A673 (cell line): ENCODE measurements around the gene THAP9. TPM values are rescaled to one million over a fixed set of nuclear protein-coding genes. Genes with fewer than 3 reads are reported as not detected.

ENCODE experiments used
- BruUV-seq: library from RNA; stranded (reverse); fragments of 400-500 nt; replicated peaks from 2 replicates; lab custom pipeline; 2021; lab: Mats Ljungman, UMichigan
- CTCF ChIA-PET: fragments of 300-600 bp; sonication (Branson Sonifier 250); formaldehyde crosslinking; loops from one replicate; lab custom pipeline; 2022; ENCODE audit warnings: antibody characterized with exemption; lab: Charles Lee
- POLR2A ChIA-PET: fragments of 300-600 bp; sonication (Branson Sonifier 250); formaldehyde crosslinking; loops from one replicate; lab custom pipeline; 2022; ENCODE audit warnings: antibody characterized with exemption; ENCODE audit not compliant: low non-redundant PET; lab: Charles Lee
- DNase-seq: peaks from one replicate; pipeline ENCODE4 v3.0.0-alpha.2; 2015; ENCODE audit warnings: low spot score
- H3K27ac ChIP-seq: fragments of 200-600 bp; sonication (generic); 2 replicates; pipeline ENCODE4 v1.5.1; 2016; ENCODE audit warnings: mixed run types, low read depth, mild to moderate bottlenecking, mixed read lengths, antibody characterized with exemption, low read length; ENCODE audit not compliant: poor library complexity, severe bottlenecking
- H3K27me3 ChIP-seq: fragments of 200-600 bp; sonication (generic); replicated peaks from 2 replicates; pipeline ENCODE4 v1.6.1; 2017; ENCODE audit warnings: mixed run types, low read depth, mild to moderate bottlenecking, mixed read lengths, antibody characterized with exemption, low read length; ENCODE audit not compliant: insufficient read depth, poor library complexity
- H3K36me3 ChIP-seq: fragments of 200-600 bp; sonication (generic); 2 replicates; pipeline ENCODE4 v1.6.1; 2016; ENCODE audit warnings: mixed run types, mild to moderate bottlenecking, mixed read lengths, antibody characterized with exemption, low read length; ENCODE audit not compliant: insufficient read depth, poor library complexity, severe bottlenecking
- H3K4me1 ChIP-seq: fragments of 200-600 bp; sonication (generic); 2 replicates; pipeline ENCODE4 v1.6.1; 2017; ENCODE audit warnings: mixed run types, mild to moderate bottlenecking, mixed read lengths, antibody characterized with exemption, low read length; ENCODE audit not compliant: insufficient read depth, poor library complexity, severe bottlenecking
- H3K4me3 ChIP-seq: fragments of 200-600 bp; sonication (generic); 2 replicates; pipeline ENCODE4 v1.5.1; 2016; ENCODE audit warnings: low read depth, mixed run types, mild to moderate bottlenecking, mixed read lengths, low read length; ENCODE audit not compliant: poor library complexity, severe bottlenecking
- H3K9me3 ChIP-seq: fragments of 200-600 bp; sonication (generic); 2 replicates; pipeline ENCODE4 v1.6.1; 2016; ENCODE audit warnings: mixed run types, low read depth, mild to moderate bottlenecking, mixed read lengths, antibody characterized with exemption, low read length; ENCODE audit not compliant: poor library complexity, severe bottlenecking
- EZH2 ChIP-seq: fragments of 200-600 bp; sonication (generic); IDR thresholded peaks from 2 replicates; pipeline ENCODE4 v1.6.1; 2017; ENCODE audit warnings: borderline replicate concordance, low read depth, mild to moderate bottlenecking, mixed read lengths, antibody characterized with exemption, low read length; ENCODE audit not compliant: poor library complexity, severe bottlenecking
- intact Hi-C: fragments of 100-400 bp; cut with micrococcal nuclease; formaldehyde crosslinking; loops from one replicate; pipeline ENCODE4 v1.10.0; 2022; ENCODE audit not compliant: unreplicated experiment
- total RNA-seq: library from RNA; stranded (reverse); gene quantifications from 2 replicates; pipeline ENCODE4 v1.2.3, GENCODE V29; 2021
- TF ChIP-seq, protein P1 (sequence below): fragments of 300-800, 200-600 bp; sonication (generic); conservative IDR thresholded peaks from 2 replicates; pipeline ENCODE4 v1.5.1; 2017; ENCODE audit warnings: low read depth, mild to moderate bottlenecking, antibody characterized with exemption, low read length, moderate library complexity, mixed read lengths

THAP9 gene
- total RNA-seq, 1 experiment from 2014 or later: 3.8 TPM

DNA sequence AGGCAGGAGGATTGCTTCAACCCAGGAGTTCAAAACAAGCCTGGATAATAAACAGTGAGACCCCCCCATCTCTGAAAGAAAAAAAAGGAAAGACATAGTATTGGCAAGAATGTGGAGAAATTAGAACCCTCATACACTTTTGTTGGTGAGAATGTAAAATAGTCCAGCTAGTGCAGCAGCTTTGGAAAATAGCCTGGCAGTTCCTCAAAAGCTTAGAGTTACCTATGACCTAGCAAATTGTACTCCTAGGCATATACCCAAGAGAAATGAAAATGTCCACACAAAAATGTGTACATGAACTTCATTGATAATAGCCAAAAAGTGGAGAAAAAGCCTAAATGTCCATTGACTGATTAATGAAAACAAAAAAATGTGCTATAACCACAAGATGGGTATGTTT, 21.3 kb downstream of the THAP9 start:
- ChIA-PET CTCF (no interaction called here), POLR2A (no interaction called here)
- DNase-seq: no peak
- no peaks in the 10 kb centered on the region for H3K4me1 ChIP-seq
- H3K9me3 ChIP-seq: no peaks in the 10 kb centered on the region
- H3K27me3 ChIP-seq: no peaks in the 10 kb centered on the region
- BruUV-seq: no TSS peak
- no peaks in the 10 kb centered on the region for H3K36me3 ChIP-seq
- TF ChIP-seq, protein P1, sequence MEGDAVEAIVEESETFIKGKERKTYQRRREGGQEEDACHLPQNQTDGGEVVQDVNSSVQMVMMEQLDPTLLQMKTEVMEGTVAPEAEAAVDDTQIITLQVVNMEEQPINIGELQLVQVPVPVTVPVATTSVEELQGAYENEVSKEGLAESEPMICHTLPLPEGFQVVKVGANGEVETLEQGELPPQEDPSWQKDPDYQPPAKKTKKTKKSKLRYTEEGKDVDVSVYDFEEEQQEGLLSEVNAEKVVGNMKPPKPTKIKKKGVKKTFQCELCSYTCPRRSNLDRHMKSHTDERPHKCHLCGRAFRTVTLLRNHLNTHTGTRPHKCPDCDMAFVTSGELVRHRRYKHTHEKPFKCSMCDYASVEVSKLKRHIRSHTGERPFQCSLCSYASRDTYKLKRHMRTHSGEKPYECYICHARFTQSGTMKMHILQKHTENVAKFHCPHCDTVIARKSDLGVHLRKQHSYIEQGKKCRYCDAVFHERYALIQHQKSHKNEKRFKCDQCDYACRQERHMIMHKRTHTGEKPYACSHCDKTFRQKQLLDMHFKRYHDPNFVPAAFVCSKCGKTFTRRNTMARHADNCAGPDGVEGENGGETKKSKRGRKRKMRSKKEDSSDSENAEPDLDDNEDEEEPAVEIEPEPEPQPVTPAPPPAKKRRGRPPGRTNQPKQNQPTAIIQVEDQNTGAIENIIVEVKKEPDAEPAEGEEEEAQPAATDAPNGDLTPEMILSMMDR: no peak
- no peak for TF ChIP-seq EZH2
- H3K4me3 ChIP-seq: no peak overlapping the region
- intact Hi-C loops: no loop called here
- no peak overlapping the region for H3K27ac ChIP-seq

DNA sequence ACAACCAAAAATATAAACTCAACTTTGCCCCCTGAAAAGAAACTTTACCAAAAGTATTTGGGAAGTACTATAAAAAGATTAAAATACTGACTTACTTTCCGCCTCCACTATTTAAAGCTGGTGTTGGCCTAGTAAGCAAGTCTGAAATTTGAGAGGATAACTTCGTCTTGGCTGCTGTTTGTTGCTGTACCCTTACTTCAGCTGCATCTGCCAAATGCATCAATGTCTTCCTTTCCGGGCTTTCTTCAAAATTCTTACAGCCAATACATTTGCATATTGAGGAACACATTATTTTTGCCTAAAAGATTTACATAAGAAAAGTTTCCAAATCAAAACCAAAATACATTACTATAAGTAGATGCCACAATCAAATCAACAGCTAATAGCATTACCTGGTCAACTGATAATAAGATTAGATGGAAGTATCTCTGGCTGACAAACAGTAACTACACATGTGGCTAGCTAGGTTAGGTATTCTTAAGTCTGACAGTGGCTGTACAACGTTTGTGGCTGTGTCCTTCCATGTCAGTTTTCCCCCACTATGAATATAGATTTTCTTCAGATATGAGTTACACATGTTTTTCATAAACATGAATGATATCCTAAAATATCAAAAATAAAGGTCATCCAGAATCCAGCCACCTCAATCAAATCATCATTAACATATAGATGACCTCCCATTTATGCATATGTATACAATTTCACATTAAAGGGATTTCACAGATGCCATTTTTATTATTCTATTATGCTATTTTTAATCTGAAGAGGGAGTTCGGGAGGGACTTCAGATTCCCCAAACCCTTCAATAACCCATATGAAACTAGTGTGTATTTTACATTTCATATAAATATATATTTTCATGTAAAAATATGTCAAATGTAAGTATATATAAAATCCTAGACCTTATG, 30.6 kb downstream of the THAP9 start:
- ChIA-PET POLR2A (no interaction called here), CTCF (no interaction called here)
- TF ChIP-seq, protein P1: no peak
- no peak for TF ChIP-seq EZH2
- Histone ChIP-seq H3K9me3 (no peaks in the 10 kb centered on the region), H3K4me1 (no peaks in the 10 kb centered on the region), H3K4me3 (no peak overlapping the region), H3K36me3 (peaks cover 11% of the 10 kb centered on the region), H3K27ac (no peak overlapping the region), H3K27me3 (no peaks in the 10 kb centered on the region)
- intact Hi-C loops: no loop called here
- no TSS peak for BruUV-seq
- no peak for DNase-seq

DNA sequence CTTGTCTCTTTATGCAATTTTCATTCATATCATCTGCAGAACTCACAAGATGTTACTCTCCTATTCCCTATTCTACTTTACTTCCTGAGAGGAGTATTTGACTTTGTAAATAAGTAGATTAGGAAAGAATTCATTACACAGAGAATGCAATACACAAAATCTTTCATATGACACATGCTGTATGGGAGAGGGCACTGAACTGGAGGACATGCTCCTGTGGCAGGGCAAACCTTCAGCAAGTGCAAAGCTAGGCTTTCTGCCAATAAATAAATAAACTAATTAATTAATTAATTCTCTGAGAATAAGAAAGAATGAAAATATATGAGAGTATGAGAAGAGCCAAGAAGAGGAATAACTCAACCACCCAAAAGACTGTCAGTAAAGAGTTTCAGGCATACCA, 33.9 kb downstream of the THAP9 start:
- H3K27ac ChIP-seq: no peak overlapping the region
- ChIA-PET POLR2A (no interaction called here), CTCF (no interaction called here)
- no peaks in the 10 kb centered on the region for H3K27me3 ChIP-seq
- H3K4me3 ChIP-seq: no peak overlapping the region
- no peak for TF ChIP-seq EZH2
- TF ChIP-seq, protein P1: no peak
- BruUV-seq: no TSS peak
- no peak for DNase-seq
- intact Hi-C loops: no loop called here
- no peaks in the 10 kb centered on the region for H3K4me1 ChIP-seq
- peaks cover 20% of the 10 kb centered on the region for H3K36me3 ChIP-seq
- no peaks in the 10 kb centered on the region for H3K9me3 ChIP-seq
